HPDE6-E6E7 (cell line): ENCODE data around the gene UBE2B.
"Not testable (repeated sequence)": the region's sequence is repeated elsewhere in the genome, so short reads cannot be mapped to it uniquely, and the experiment has no call there.

Experiments used
- DNase-seq: peaks from one replicate; pipeline ENCODE4 v3.0.0; 2011; ENCODE audit warnings: missing footprints; ENCODE audit errors: extremely low spot score

The UBE2B gene

GRCh38 chr5:134370871-134371833 lies at the start of gene UBE2B:
UBE2B (plus strand) TSS chr5:134371569; CDS start chr5:134371596, 27 bp downstream.
- peak; percentile 95 for DNase-seq

DNA sequence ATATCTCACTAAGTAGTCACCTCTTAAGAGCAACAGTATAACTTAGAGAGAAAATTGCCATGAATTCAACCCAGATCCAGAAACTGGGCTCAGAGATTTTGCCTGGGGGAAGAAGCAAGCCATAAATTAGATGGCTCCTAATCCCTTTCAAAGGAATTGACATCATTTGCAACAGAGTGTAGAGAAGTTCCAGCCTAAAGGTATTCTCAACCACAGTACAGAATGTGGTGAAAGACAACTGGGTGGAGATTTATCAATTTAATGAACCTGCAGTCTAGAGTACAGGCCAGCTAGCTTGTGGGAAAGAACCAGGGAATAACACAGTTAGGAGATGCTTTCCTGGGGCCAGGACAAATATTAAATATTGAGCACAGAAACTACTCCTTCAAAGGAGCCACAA lies 44.0 kb upstream of the UBE2B start:
- DNase-seq = no peak

GRCh38 chr5:134328619-134329018 lies 42.8 kb upstream of the UBE2B start:
- DNase-seq = no peak

DNA sequence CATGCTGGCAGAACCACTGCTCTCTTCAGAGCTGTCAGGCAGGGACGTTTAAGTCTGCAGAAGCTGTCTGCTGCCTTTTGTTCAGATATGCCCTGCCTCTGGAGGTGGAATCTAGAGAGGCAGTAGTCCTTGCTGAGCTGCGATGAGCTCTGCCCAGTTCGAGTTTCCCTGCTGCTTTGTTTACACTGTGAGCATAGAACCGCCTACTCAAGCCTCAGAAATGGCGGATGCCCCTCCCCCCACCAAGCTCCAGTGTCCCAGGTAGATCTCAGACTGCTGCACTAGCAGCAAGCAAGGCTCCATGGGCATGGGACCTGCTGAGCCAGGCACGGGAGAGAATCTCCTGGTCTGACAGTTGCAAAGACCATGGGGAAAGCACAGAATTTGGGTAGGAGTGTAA lies 34.5 kb upstream of the UBE2B start:
- not testable (repeated sequence) for DNase-seq

DNA sequence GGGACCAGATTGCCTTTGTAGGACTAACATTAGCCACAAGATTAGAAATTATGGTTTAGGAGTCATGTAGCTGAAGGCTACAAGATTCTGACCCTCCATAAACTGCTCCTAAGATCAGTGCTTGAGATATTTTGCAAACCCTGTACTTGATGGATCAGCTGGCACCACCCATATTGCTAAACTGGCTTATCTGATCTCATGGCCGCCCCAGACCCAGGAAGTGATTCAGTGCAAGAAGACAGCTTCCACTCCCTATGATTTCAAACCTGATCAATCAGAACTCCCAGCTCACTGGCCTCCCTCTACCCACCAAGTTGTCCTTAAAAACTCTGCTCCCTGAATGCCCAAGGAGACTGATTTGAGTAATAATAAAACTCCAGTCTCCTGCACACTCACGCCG lies 27.9 kb upstream of the UBE2B start:
- not testable (repeated sequence) for DNase-seq

DNA sequence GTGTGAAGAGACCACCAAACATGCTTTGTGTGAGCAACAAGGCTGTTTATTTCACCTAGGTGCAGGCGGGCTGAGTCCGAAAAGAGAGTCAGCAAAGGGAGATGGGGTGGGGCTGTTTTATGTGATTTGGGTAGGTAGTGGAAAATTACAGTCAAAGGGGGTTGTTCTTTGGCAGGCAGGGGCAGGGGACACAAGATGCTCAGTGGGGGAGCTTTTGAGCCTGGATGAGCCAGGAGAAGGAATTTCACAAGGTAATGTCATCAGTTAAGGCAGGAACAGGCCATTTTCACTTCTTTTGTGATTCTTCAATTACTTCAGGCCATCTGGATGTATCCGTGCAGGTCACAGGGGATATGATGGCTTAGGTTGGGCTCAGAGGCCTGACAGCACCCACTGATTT lies 25.9 kb upstream of the UBE2B start:
- not testable (repeated sequence) for DNase-seq

DNA sequence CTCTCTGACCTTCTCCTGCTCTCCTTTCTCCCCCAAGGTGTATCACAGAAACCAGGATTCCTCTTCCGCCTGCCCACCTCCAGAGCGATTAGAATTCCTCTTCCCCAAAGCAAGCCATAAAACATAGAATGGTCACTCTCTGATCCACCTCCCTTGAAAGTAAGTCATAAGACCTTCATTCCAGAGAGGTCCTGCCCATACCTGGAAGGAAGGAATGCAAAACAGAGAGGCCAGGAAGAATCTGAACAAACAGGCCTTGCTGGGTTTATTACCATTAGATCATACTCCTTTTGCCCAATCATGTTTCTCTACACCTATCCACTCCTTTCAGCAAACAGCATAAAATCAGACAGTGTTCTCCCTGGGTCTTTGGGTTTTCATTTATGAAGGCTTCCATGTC lies 25.4 kb upstream of the UBE2B start:
- peak; percentile 17 for DNase-seq

DNA sequence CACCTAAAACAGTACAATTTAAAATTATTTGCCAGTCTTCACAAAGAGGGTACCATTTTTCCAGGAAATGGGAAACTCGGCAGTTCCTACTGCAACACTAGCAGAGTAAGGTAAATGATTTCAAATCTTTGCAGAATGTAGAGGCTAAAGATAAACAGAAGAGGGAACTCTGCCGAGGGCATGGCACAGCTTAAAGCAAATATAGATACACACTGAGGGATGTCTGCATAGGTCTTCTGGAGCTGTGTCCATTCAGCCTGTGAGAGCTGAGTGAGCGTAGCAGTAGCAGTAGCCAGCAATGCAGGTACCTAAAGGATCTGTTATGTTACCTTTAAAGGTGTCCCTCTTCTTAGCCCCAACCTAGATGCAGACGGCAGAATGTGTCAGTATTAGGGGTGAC lies 21.9 kb upstream of the UBE2B start:
- no peak for DNase-seq

DNA sequence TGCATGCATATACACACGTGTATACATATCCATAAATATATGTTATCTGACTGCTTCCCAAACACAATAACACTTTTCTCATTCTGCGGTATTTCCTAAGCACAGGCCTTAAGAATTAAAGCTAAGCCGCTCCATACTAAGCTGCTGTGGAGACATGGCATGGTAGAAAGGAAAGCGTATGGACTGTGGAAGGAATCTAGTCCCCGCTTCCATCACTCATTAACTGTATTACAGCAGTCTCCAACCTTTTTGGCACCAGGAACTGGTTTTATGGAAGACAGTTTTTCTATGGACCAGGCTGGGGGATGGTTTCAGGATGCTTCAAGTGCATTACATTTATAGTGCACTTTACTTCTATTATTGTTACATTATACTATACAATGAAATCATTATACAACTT lies 15.7 kb upstream of the UBE2B start:
- DNase-seq = no peak

GRCh38 chr5:134365604-134366003 lies 5.8 kb upstream of the UBE2B start:
- no peak for DNase-seq

DNA sequence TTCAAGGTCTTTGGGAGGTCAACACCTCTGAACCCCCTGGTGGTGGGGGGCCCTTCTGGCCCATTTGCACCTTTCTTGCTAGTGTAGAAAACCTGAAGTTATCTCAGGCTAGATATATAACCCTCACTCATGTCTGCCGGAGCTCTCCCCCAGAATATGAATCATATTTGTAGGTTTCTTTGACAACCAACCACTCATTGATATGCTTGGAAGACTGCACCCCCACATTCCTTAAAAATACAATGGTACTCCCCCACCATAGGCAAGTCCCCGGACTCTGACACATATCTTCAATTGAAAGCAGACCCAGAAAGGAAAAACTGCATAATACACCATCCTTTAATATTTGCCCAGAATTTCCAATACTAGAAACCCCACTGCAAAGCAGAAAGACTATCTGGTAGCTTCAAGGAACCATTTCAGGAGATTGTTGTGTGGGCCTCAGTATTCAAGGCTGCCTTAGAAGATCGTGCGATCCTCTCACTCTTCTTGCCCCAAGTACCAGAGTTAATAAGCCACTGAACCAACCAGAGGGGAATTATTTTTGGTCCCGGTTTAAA lies 978 bp upstream of the UBE2B start:
- no peak for DNase-seq

DNA sequence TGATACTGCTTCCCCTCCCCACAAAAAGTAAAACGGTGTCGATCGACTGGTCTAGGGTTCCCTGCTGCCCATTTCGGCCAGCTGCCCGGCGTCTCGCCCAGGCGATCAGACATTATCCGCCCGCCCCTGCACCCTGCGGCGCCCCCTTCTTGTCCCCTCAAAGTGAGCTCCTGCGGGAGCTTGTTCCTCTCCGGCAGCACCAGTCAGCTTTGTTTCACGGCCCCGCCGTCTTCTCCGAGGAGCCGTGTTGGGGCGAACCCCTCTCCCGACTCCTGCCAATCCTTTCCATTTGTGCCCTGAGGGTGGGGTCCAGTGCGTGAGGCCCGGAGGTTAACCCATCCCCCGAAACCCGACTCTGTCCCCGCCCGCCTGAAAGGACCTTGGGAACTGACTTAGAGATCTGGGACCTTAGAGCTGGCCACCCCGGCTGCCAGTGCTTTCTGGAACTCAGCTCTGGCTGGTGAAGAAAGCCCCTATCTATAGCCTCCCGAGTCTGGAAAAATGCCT lies 518 bp downstream of the UBE2B start:
- DNase-seq = peak; percentile 22

DNA sequence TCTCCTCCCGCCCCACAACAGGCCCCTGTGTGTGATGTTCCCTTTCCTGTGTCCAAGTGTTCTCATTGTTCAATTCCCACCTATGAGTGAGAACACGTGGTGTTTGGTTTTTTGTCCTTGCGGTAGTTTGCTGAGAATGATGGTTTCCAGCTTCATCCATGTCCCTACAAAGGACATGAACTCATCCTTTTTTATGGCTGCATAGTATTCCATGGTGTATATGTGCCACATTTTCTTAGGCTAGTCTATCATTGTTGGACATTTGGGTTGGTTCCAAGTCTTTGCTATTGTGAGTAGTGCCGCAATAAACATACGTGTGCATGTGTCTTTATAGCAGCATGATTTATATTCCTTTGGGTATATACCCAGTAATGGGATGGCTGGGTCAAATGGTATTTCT lies 2.3 kb downstream of the UBE2B start:
- not testable (repeated sequence) for DNase-seq

DNA sequence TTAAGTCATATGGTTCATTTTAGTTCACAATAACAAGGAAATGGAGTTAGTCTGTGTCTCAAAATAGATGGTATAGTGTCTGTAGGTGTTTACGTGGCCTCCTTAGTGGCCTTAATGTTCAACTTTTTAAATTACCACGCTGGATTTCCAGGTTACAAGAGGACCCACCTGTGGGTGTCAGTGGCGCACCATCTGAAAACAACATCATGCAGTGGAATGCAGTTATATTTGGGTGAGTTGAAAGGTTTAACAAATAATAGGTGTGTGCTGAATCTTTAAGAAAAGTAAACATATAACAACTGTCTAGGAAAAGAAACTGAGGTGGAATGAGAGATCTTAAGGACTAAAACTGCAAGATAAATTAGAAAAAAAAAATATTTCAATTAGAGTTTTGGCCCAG lies 2.9 kb downstream of the UBE2B start:
- DNase-seq = no peak

- no peak for DNase-seq
Measured at GRCh38 chr5:134380346-134380745, 9.0 kb downstream of the UBE2B start.

- DNase-seq = not testable (repeated sequence)
Measured at GRCh38 chr5:134382204-134382603, 10.8 kb downstream of the UBE2B start.

GRCh38 chr5:134383980-134384697 lies 12.8 kb downstream of the UBE2B start:
- DNase-seq = no peak

GRCh38 chr5:134387443-134387842 lies 16.1 kb downstream of the UBE2B start:
- no peak for DNase-seq

- no peak for DNase-seq
Measured at GRCh38 chr5:134392301-134392700, 20.9 kb downstream of the UBE2B start.

GRCh38 chr5:134394932-134395331 lies 23.6 kb downstream of the UBE2B start:
- no peak for DNase-seq

GRCh38 chr5:134396274-134396673 lies 24.9 kb downstream of the UBE2B start:
- no peak for DNase-seq

DNA sequence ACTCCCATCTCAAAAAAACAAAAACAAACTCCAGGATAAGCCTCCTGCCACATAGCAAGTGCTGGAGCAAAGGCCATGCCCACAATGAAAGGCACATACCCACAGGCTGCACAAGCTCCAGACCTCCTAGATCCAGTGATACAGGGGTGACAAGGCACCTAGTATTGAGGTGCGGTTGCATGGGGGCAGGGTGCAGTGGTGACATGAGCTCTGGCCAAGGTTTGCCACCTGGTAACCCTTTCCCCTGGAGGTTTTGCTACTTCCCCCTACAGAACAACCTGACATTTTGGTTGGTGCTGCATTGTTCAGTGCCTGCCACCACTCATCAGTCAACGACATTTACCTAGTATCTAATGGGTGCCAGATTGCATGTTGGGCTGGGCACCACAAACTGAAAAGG lies 25.8 kb downstream of the UBE2B start:
- DNase-seq = no peak
